D721Med (cell line): ENCODE results near the gene DCTPP1.

Experiments used
- DNase-seq: peaks from one replicate; pipeline ENCODE4 v3.0.0; 2011; ENCODE audit warnings: low spot score; ENCODE audit not compliant: insufficient read length
- FAIRE-seq: peaks from 2 replicates; lab custom pipeline; 2011; peaks lifted over from hg19 to GRCh38; lab: Jason Lieb, UNC
- TF ChIP-seq, protein P1 (sequence below): IDR thresholded peaks from 2 replicates; pipeline ENCODE4 v1.5.1; 2012; ENCODE audit warnings: mild to moderate bottlenecking, control low read depth; ENCODE audit not compliant: insufficient read depth; ENCODE audit errors: missing control alignments

Gene DCTPP1

DNA sequence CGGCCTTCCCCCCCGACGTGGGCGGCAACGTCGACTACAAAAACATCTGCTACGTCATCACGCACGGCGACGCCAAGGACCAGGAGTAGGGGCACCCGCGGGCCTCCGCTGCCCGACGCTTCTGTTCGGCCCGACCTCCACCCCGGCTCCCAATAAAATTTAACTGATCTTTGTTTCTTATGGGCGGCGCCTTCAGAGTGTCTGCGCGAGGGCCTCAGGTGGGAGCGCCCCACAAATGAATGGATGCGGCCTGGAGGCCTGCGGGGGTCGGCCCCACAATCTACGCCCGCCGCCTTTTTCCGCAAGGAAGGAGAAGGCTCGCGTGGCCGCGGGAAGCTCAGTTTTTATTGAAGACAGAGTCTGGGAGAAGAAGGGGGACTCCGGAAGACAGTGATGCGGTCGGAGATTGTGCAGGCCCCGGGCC is 52.0 kb downstream of the DCTPP1 start:
- FAIRE-seq (no peak), DNase-seq (peak; percentile 82)
- TF ChIP-seq, protein P1, sequence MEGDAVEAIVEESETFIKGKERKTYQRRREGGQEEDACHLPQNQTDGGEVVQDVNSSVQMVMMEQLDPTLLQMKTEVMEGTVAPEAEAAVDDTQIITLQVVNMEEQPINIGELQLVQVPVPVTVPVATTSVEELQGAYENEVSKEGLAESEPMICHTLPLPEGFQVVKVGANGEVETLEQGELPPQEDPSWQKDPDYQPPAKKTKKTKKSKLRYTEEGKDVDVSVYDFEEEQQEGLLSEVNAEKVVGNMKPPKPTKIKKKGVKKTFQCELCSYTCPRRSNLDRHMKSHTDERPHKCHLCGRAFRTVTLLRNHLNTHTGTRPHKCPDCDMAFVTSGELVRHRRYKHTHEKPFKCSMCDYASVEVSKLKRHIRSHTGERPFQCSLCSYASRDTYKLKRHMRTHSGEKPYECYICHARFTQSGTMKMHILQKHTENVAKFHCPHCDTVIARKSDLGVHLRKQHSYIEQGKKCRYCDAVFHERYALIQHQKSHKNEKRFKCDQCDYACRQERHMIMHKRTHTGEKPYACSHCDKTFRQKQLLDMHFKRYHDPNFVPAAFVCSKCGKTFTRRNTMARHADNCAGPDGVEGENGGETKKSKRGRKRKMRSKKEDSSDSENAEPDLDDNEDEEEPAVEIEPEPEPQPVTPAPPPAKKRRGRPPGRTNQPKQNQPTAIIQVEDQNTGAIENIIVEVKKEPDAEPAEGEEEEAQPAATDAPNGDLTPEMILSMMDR = no peak

DNA sequence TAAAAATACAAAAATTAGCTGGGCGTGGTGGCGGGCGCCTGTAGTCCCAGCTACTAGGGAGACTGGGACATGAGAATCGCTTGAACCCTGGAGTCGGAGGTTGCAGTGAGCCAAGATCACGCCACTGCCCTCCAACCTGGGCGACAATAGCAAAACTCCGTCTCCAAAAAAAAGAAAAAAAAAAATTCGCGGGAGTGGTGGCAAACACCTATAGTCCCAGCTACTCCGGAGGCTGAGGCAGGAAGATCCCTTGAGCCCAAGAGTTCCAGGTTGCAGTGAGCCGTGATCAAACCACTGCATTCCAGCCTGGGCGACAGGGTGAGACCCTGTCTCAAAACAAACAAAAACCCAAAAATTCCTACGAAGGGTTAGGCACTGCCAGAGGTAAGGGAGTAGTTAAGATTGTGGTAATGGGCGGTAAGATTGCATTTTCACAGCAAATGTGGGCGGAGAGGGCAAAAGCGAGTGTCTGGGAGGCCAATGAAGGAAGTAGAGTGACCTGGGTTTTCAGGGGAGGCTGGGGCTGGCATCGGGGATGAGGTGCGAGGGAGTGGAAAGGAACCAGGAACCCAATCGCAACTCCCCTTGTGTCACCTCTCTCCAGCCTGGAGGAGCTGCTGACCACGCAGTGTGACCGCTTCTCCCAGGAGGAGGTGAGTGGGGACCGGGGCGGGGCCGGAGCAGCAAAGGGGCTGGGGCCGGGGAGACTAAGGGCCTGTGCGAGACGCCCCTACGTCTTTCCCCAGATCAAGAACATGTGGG is 52.6 kb downstream of the DCTPP1 start:
- no peak for FAIRE-seq
- TF ChIP-seq, protein P1 = no peak
- DNase-seq = no peak

DNA sequence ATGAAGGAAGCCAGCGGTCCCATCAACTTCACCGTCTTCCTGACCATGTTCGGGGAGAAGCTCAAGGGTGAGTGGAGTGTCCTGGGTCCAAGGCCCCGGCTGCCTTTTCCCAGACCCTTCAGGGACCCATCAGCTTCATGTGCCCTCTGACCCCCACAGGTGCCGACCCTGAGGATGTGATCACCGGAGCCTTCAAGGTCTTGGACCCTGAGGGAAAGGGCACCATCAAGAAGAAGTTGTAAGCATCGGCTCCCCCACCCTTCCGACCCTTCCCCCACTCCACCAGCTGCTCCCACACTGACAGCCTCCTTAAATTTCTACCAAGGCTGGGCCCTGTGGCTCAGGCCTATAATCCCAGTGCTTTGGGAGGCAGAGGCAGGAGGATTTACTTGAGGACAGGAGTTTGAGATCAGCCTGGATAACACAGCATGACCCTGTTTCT is 53.3 kb downstream of the DCTPP1 start:
- no peak for FAIRE-seq
- DNase-seq = no peak
- TF ChIP-seq, protein P1 = no peak

DNA sequence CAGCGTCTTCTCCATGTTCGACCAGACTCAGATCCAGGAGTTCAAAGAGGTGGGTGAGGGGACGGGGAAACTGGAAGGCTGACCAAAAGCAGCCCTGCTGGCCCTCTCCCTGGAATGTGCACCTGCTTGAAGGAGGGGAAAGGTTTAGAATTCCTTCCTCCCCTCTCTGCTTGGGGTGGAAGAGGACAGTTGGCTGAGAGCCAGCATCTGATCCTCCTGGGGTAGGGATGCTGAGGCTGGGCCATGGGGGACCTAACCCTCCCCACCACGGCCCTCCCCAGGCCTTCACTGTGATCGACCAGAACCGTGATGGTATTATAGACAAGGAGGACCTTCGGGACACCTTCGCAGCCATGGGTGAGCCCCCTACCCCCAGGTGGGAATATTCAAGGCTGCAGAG is 54.0 kb downstream of the DCTPP1 start:
- DNase-seq (no peak), FAIRE-seq (no peak)
- TF ChIP-seq, protein P1 = no peak

DNA sequence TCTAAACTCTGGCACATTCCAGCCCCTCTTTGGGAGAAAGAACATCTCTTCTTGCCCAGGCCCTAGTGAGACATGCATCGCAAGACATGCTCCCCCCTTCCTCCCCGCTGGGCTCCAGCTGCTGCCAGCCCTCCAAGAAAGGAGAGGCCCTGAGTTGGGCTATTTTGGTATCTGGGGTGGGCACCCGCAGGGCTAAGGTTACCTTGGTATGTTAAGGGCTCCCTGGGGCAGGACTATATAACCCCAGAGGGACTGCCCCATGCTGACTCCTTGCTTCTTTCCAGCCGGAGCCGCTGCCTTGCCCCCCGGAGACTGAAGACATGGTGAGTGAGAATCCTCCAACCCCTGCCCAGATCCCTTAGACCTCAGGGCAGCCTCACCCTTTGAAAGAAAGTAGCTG is 55.3 kb downstream of the DCTPP1 start, which contains the start of gene MYL11:
Gene MYL11 (plus strand): TSS at position 265 of the 400 bp plus-strand sequence. CDS start 56 bp downstream, at position 321.
- DNase-seq (no peak), FAIRE-seq (no peak)
- TF ChIP-seq, protein P1 = no peak
